GM12878 (cell line): Measurements from ENCODE around the gene CDC37. TPM values are rescaled to one million over a fixed set of nuclear protein-coding genes. Genes with fewer than 3 reads are reported as not detected.

ENCODE experiments used
- CEBPB ChIP-seq, 2 experiments: fragments of 150-350 bp in 1 of 2; IDR thresholded peaks; 2 replicates each; pipeline ENCODE4 v1.6.1; 2012 to 2014; ENCODE audit warnings: low read depth in 2 of 2, low read length in 2 of 2, borderline replicate concordance in 1 of 2, inconsistent platforms in 1 of 2
- CREB1 ChIP-seq: IDR thresholded peaks from 2 replicates; pipeline ENCODE4 v1.6.1; 2012; ENCODE audit warnings: low read depth, mild to moderate bottlenecking, inconsistent platforms
- DPF2 ChIP-seq: fragments of 450-650 bp; IDR thresholded peaks from 2 replicates; pipeline ENCODE4 v1.6.1; 2017; ENCODE audit warnings: mild to moderate bottlenecking
- EED ChIP-seq: sonication (generic); IDR thresholded peaks from 2 replicates; pipeline ENCODE4 v1.6.1; 2016; ENCODE audit warnings: antibody characterized with exemption, low read depth
- FOXK2 ChIP-seq: fragments of 450-650 bp; IDR thresholded peaks from 2 replicates; pipeline ENCODE4 v1.6.1; 2017; ENCODE audit warnings: mild to moderate bottlenecking, moderate library complexity
- IKZF1 ChIP-seq: fragments of 450-650 bp; conservative IDR thresholded peaks from 2 replicates; pipeline ENCODE4 v1.6.1; 2017; ENCODE audit warnings: antibody characterized with exemption, mild to moderate bottlenecking
- NR2C2 ChIP-seq: IDR thresholded peaks from 2 replicates; pipeline ENCODE4 v1.6.1; 2011; ENCODE audit warnings: borderline replicate concordance, low read depth; ENCODE audit not compliant: control insufficient read depth, insufficient read length
- NRF1 ChIP-seq: conservative IDR thresholded peaks from 2 replicates; pipeline ENCODE4 v1.6.1; 2011; ENCODE audit warnings: mild to moderate bottlenecking, low read depth, low read length, improper control_type of control experiment
- RB1 ChIP-seq: fragments of 450-650 bp; formaldehyde crosslinking; IDR thresholded peaks from 2 replicates; pipeline ENCODE4 v1.6.1; 2017; ENCODE audit warnings: mild to moderate bottlenecking, borderline replicate concordance
- RCOR1 ChIP-seq: conservative IDR thresholded peaks from 2 replicates; pipeline ENCODE4 v1.6.1; 2012; ENCODE audit warnings: low read depth, low read length, improper control_type of control experiment
- ZBED1 ChIP-seq: IDR thresholded peaks from 2 replicates; pipeline ENCODE4 v1.6.1; 2016; ENCODE audit warnings: borderline replicate concordance
- polyA plus RNA-seq, 11 experiments: library from polyadenylated mRNA; depleted of rRNA in 4 of 11; unstranded in 6 of 11; stranded (reverse) in 5 of 11; fragments of >200 nt; fragmentation: Nextera tagmentation in 4 of 11; fragmentation: Illumina TruSeq in 1 of 11; extraction: Ambion mirVana in 4 of 11; extraction: Trizol in 1 of 11; gene quantifications; 1 replicate in 1 of 11; 2 replicates in 10 of 11; pipeline versions ENCODE4 v1.2.1 to v1.2.3, GENCODE V29; 2011 to 2016; ENCODE audit warnings: inconsistent platforms in 2 of 11, missing spikeins in 2 of 11, low read depth in 1 of 11
- total RNA-seq, 4 experiments: library from RNA; depleted of rRNA in 3 of 4; stranded (reverse); fragments of >200 nt in 3 of 4; fragmentation: Illumina TruSeq in 1 of 4; extraction: Trizol in 1 of 4; gene quantifications; 2 replicates each; pipeline versions ENCODE4 v1.2.1 to v1.2.3, GENCODE V29; 2013 to 2021
- TF ChIP-seq, protein P1 (sequence below): fragments of 450-650 bp; formaldehyde crosslinking; IDR thresholded peaks from 2 replicates; pipeline ENCODE4 v1.4.0; 2020; ENCODE audit warnings: mild to moderate bottlenecking, moderate library complexity
- TF ChIP-seq, protein P2 (sequence below): IDR thresholded peaks from 2 replicates; pipeline ENCODE4 v1.6.1; 2012; ENCODE audit warnings: low read depth, low read length, improper control_type of control experiment
- TF ChIP-seq, protein P3 (sequence below): fragments of 450-650 bp; IDR thresholded peaks from 2 replicates; pipeline ENCODE4 v1.6.1; 2016; ENCODE audit warnings: mild to moderate bottlenecking, moderate library complexity, borderline replicate concordance
- TF ChIP-seq, protein P4 (sequence below): fragments of 450-650 bp; IDR thresholded peaks from 2 replicates; pipeline ENCODE4 v1.6.1; 2017; ENCODE audit warnings: mild to moderate bottlenecking, moderate library complexity
- TF ChIP-seq, protein P5 (sequence below): fragments of 450-650 bp; IDR thresholded peaks from 2 replicates; pipeline ENCODE4 v1.6.1; 2014; ENCODE audit warnings: mild to moderate bottlenecking

CDC37 gene
- total and polyA plus RNA-seq, 10 of the 15 experiments (the other 5 are each of a cell fraction or from before 2014, with no cell fraction given) = 4.7 to 265 (median 176) TPM

DNA sequence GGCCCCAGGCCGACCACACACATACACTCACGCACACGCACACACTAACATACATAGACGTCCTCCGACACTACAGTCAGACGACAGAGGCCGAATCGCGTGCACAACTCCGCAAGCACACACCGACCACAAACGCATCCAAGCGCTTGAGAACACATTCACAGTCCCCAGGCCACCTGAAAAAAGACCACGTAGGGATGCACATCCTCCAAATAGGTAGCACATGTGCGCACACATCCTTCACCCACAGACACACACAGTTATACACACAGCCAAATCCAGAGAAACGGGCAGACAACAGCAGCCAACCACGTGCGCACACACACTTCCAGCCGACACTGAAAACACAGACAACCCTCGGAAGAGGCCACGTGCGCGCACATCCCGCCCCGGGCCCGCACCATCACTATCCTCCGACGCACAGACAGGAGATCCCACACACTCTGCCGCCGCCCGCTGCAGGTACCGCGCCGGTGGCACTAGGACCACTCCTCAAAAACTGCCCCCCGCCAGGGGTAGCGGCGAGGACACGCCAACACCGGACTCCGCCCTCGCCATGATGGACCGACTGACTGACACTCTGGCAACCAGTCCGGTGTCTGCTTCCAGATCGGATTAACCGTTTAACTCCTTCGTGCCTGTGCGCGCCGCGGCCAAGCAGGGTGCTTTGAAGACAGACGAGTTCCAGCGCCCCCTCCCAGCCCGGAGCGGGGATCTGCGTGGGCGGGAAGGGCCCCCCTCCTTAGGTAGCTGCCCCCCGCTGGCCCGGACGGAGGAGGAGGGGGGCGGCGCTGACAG lies 16.5 kb upstream of the CDC37 start (continued):
- TF ChIP-seq, protein P1, sequence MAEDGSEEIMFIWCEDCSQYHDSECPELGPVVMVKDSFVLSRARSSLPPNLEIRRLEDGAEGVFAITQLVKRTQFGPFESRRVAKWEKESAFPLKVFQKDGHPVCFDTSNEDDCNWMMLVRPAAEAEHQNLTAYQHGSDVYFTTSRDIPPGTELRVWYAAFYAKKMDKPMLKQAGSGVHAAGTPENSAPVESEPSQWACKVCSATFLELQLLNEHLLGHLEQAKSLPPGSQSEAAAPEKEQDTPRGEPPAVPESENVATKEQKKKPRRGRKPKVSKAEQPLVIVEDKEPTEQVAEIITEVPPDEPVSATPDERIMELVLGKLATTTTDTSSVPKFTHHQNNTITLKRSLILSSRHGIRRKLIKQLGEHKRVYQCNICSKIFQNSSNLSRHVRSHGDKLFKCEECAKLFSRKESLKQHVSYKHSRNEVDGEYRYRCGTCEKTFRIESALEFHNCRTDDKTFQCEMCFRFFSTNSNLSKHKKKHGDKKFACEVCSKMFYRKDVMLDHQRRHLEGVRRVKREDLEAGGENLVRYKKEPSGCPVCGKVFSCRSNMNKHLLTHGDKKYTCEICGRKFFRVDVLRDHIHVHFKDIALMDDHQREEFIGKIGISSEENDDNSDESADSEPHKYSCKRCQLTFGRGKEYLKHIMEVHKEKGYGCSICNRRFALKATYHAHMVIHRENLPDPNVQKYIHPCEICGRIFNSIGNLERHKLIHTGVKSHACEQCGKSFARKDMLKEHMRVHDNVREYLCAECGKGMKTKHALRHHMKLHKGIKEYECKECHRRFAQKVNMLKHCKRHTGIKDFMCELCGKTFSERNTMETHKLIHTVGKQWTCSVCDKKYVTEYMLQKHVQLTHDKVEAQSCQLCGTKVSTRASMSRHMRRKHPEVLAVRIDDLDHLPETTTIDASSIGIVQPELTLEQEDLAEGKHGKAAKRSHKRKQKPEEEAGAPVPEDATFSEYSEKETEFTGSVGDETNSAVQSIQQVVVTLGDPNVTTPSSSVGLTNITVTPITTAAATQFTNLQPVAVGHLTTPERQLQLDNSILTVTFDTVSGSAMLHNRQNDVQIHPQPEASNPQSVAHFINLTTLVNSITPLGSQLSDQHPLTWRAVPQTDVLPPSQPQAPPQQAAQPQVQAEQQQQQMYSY = no peak
- TF ChIP-seq, protein P2, sequence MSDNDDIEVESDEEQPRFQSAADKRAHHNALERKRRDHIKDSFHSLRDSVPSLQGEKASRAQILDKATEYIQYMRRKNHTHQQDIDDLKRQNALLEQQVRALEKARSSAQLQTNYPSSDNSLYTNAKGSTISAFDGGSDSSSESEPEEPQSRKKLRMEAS = peak; percentile 92
- TF ChIP-seq CEBPB (IDR thresholded peaks at IDR 0.05; ENCODE audit: borderline replicate concordance in 1 of 2, low read depth in 2 of 2, low read length in 2 of 2) (no peak), IKZF1 (peak; percentile 77), NRF1 (no peak), DPF2 (no peak; the same call in 1 of the 2 replicates), CREB1 (no peak), NR2C2 (no peak), RB1 (no peak; the same call in 1 of the 2 replicates), FOXK2 (no peak), ZBED1 (no peak), RCOR1 (no peak), EED (peak; percentile 51; the same call in 1 of the 2 replicates)
- TF ChIP-seq, protein P3, sequence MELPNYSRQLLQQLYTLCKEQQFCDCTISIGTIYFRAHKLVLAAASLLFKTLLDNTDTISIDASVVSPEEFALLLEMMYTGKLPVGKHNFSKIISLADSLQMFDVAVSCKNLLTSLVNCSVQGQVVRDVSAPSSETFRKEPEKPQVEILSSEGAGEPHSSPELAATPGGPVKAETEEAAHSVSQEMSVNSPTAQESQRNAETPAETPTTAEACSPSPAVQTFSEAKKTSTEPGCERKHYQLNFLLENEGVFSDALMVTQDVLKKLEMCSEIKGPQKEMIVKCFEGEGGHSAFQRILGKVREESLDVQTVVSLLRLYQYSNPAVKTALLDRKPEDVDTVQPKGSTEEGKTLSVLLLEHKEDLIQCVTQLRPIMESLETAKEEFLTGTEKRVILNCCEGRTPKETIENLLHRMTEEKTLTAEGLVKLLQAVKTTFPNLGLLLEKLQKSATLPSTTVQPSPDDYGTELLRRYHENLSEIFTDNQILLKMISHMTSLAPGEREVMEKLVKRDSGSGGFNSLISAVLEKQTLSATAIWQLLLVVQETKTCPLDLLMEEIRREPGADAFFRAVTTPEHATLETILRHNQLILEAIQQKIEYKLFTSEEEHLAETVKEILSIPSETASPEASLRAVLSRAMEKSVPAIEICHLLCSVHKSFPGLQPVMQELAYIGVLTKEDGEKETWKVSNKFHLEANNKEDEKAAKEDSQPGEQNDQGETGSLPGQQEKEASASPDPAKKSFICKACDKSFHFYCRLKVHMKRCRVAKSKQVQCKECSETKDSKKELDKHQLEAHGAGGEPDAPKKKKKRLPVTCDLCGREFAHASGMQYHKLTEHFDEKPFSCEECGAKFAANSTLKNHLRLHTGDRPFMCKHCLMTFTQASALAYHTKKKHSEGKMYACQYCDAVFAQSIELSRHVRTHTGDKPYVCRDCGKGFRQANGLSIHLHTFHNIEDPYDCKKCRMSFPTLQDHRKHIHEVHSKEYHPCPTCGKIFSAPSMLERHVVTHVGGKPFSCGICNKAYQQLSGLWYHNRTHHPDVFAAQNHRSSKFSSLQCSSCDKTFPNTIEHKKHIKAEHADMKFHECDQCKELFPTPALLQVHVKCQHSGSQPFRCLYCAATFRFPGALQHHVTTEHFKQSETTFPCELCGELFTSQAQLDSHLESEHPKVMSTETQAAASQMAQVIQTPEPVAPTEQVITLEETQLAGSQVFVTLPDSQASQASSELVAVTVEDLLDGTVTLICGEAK = no peak
- TF ChIP-seq, protein P4, sequence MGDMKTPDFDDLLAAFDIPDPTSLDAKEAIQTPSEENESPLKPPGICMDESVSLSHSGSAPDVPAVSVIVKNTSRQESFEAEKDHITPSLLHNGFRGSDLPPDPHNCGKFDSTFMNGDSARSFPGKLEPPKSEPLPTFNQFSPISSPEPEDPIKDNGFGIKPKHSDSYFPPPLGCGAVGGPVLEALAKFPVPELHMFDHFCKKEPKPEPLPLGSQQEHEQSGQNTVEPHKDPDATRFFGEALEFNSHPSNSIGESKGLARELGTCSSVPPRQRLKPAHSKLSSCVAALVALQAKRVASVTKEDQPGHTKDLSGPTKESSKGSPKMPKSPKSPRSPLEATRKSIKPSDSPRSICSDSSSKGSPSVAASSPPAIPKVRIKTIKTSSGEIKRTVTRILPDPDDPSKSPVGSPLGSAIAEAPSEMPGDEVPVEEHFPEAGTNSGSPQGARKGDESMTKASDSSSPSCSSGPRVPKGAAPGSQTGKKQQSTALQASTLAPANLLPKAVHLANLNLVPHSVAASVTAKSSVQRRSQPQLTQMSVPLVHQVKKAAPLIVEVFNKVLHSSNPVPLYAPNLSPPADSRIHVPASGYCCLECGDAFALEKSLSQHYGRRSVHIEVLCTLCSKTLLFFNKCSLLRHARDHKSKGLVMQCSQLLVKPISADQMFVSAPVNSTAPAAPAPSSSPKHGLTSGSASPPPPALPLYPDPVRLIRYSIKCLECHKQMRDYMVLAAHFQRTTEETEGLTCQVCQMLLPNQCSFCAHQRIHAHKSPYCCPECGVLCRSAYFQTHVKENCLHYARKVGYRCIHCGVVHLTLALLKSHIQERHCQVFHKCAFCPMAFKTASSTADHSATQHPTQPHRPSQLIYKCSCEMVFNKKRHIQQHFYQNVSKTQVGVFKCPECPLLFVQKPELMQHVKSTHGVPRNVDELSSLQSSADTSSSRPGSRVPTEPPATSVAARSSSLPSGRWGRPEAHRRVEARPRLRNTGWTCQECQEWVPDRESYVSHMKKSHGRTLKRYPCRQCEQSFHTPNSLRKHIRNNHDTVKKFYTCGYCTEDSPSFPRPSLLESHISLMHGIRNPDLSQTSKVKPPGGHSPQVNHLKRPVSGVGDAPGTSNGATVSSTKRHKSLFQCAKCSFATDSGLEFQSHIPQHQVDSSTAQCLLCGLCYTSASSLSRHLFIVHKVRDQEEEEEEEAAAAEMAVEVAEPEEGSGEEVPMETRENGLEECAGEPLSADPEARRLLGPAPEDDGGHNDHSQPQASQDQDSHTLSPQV = no peak
- TF ChIP-seq, protein P5, sequence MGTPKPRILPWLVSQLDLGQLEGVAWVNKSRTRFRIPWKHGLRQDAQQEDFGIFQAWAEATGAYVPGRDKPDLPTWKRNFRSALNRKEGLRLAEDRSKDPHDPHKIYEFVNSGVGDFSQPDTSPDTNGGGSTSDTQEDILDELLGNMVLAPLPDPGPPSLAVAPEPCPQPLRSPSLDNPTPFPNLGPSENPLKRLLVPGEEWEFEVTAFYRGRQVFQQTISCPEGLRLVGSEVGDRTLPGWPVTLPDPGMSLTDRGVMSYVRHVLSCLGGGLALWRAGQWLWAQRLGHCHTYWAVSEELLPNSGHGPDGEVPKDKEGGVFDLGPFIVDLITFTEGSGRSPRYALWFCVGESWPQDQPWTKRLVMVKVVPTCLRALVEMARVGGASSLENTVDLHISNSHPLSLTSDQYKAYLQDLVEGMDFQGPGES = no peak
